Activated T-cell treated with anti-CD3 and anti-CD28 coated beads for 24 hours (primary cell): Measurements from ENCODE around the gene C1QL1.

ENCODE experiments used
- DNase-seq: peaks from one replicate; pipeline ENCODE4 v3.0.0-alpha.2; 2020; ENCODE audit warnings: low read depth

C1QL1 gene

GRCh38 chr17:44968225-44969143 lies at the start of gene C1QL1:
Gene C1QL1 (minus strand): TSS chr17:44968303. CDS start chr17:44968048, 255 bp downstream.
- DNase-seq: peak; percentile 80

- no peak for DNase-seq
Observed at GRCh38 chr17:45016823-45017222, 48.7 kb upstream of the C1QL1 start.

GRCh38 chr17:45016237-45016636 lies 48.1 kb upstream of the C1QL1 start:
- no peak for DNase-seq

- no peak for DNase-seq
Observed at GRCh38 chr17:45013021-45013997, 45.2 kb upstream of the C1QL1 start.

GRCh38 chr17:45011767-45012166 lies 43.7 kb upstream of the C1QL1 start:
- no peak for DNase-seq

GRCh38 chr17:45009676-45010467 lies 41.8 kb upstream of the C1QL1 start:
- DNase-seq: no peak

- DNase-seq: no peak
Observed at GRCh38 chr17:45008216-45008615, 40.1 kb upstream of the C1QL1 start.

- no peak for DNase-seq
Observed at GRCh38 chr17:45006927-45007461, 38.9 kb upstream of the C1QL1 start.

- no peak for DNase-seq
Observed at GRCh38 chr17:45005700-45006099, 37.6 kb upstream of the C1QL1 start.

- DNase-seq: no peak
Observed at GRCh38 chr17:45004388-45004787, 36.3 kb upstream of the C1QL1 start.

- no peak for DNase-seq
Observed at GRCh38 chr17:45003877-45004276, 35.8 kb upstream of the C1QL1 start.

GRCh38 chr17:45001310-45001709 lies 33.2 kb upstream of the C1QL1 start:
- DNase-seq: no peak

GRCh38 chr17:44999433-44999832 lies 31.3 kb upstream of the C1QL1 start:
- DNase-seq: no peak

- no peak for DNase-seq
Observed at GRCh38 chr17:44998646-44999045, 30.5 kb upstream of the C1QL1 start.

- no peak for DNase-seq
Observed at GRCh38 chr17:44997733-44998520, 29.8 kb upstream of the C1QL1 start.

- no peak for DNase-seq
Observed at GRCh38 chr17:44996304-44996703, 28.2 kb upstream of the C1QL1 start.

GRCh38 chr17:44995436-44996001 lies 27.4 kb upstream of the C1QL1 start:
- no peak for DNase-seq

GRCh38 chr17:44992242-44992939 lies 24.3 kb upstream of the C1QL1 start:
- DNase-seq: no peak

GRCh38 chr17:44990994-44991393 lies 22.9 kb upstream of the C1QL1 start:
- no peak for DNase-seq
